GM21360 (cell line): Measurements from ENCODE around the gene ABCB10.
"Not testable (repeated sequence)": the region's sequence is repeated elsewhere in the genome, so short reads cannot be mapped to it uniquely, and the experiment has no call there.

Experiments
- ATAC-seq: cut with Tn5 transposase; IDR thresholded peaks from one replicate; pipeline ENCODE4 v1.9.1; 2021; ENCODE audit warnings: mild to moderate bottlenecking, moderate library complexity; ENCODE audit not compliant: unreplicated experiment

ABCB10 gene

DNA sequence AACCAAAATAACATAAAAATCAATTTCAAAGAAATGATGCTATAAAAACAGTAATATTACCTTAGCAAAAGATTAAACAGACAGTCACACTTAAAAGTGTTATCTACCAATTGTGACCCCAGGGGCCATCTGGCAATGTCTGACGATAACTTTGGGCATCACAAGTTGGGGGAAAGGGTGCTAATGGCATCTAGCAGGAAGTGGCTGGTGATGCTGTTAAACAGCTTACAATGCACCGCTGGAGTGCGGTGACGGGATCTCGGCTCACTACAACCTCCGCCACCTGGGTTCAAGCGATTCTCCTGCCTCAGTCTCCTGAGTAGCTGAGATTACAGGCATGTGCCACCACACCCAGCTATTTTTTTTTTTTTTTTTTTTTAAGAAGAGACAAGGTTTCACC, 78.0 kb downstream of the ABCB10 start:
- ATAC-seq: no peak

DNA sequence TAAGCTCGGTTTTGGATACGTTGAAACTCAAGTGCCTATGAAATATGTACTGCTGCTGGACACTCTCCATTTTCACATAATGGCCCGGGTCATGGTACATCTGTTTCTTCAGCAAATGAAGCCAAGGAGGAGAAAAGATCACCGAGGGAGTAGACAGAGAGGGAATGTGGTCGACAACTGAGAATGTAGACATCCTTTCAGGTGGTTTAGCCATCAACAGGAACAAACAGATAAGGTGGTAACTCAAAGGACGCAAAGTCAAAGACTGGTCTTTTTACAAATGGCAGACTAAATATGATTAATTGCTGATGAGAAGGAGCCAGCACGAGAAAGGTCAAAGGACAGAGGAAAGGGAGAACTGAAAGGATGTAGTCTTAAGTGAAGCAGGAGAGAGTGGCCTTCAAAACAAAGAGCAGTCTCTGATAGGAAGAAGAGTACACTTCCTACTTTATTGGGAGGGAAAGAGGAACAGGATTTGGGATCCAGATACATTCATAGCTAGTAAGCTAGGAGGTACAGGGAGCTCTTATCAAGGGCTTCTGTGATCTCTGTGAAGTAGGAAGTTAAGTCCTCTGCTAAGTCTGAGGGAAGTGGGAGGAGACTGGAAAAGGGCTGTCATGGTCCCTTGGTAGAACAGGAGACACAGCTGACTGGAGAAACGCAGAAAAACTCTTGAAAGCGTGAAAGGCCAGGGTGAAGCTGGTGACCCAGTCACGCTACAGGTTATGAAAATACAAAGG, 78.7 kb downstream of the ABCB10 start:
- peak; percentile 67 for ATAC-seq

DNA sequence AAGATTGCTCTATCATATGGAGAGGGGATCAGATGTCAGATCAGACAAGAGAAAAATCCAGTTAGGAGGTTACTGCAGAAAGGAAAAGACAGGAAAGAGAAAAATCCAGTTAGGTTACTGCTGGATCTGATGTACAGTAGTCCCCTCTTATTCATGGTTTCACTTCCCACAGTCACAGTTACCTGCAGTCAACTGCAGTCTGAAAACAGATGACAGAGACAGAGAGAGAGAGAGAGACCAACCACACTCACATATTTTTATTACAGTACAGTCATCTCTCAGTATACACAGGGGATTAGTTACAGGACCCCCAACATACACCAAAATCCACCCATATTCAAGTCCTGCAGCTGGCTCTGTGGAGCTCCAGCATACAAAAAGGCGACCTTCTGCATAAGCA, 79.7 kb downstream of the ABCB10 start:
- peak; percentile 70 for ATAC-seq

DNA sequence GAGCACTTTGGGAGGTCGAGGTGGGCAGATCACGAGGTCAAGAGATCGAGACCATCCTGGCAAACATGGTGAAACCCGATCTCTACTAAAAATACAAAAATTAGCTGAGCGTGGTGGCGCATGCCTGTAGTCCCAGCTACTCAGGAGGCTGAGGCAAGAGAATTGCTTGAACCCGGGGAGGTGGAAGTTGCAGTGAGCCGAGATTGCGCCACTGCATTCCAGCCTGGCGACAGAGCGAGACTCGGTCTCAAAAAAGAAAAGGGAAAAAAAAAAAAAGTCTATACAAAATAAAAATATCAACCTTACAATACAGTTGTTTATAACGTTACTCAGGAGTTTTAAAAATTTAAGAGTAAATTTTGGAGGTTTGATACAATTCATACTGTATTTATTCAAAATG, 82.6 kb downstream of the ABCB10 start:
- ATAC-seq: not testable (repeated sequence)

DNA sequence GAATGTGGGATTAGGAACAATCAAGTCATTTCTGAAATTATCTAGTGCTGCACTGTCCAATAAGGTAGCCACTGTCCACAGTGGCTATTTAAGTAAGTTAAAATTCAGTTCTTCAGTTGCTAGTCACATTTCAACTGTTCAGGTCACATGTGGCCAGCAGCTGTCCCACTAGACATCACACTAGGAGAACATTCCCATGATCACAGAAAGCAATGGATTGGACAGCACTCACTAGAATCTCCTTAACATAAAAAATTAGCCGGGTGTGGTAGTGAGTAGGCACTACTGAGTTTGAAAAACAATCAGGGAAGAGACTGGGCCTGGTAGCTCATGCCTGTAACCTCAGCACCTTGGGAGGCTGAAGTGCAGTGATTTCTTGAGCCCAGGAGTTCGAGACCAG, 84.0 kb downstream of the ABCB10 start:
- no peak for ATAC-seq

DNA sequence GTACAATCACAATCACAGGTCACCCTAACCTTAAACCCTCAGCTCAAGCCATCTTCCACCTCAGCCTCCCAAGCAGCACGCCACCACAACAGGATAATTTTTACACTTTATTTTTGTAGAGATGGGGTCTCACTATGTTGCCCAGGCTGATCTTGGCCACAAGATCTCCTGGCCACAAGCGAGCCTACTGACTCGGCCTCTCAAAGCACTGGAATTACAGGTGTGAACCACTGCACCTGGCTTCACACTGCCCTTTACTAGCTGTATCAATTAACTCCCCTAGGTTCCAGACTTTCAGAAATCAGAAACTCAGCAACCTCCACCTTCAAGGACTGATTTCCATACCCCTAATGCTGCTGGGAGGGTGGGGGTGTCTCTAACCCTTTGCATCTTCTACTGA, 87.3 kb downstream of the ABCB10 start:
- no peak for ATAC-seq

DNA sequence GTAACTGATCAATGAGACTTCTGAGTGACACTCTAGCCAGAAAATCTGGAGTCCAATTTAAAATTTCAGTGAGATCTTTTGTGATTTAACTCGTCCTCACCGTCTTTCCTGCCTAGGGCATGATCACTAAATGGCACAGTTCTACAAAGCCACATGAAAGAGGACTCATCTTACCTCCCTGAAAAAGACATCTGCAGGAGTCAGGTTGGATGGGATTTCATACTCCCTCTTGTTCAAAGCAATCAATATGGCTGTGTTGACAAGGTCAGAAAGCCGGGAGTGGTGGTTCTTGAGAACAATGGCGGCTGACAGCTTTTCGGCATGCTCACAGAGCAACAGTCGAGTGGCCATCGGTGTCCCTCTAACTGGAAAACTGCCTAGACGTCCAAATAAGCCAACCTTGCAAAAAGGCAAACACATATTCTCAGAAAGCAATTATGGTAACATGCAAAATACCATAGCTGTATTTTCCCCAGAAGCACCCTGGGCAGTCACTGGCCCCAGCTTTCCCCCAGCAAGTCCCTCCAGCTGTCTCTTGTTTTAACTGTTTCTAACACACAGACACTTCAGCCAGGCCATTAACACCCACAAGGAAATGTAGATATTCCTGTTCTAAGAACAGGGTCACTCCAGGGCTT, 88.0 kb downstream of the ABCB10 start:
- no peak for ATAC-seq

DNA sequence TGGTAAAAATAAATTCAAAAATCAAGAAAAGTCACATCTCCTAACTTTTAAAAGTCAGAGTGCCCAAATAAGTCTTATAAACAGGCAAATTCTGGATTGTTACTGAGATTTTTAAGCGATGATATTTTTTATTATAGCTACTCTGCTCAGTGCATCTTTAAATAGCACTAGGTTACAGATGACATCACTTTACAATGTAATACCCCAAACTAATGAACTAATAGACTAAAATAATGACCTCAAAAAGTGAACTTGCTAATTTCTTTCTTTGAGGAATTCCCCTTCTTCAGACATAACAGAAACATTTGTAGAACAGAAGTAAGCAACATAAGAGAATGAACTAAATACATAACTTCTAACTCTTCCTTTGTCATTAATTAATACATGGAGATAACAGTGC, 91.6 kb downstream of the ABCB10 start:
- no peak for ATAC-seq
